ENCODE measurements around the gene GPR137.
"Not testable (repeated sequence)": the region's sequence is repeated elsewhere in the genome, so short reads cannot be mapped to it uniquely, and the experiment has no call there.

The GPR137 gene

DNA sequence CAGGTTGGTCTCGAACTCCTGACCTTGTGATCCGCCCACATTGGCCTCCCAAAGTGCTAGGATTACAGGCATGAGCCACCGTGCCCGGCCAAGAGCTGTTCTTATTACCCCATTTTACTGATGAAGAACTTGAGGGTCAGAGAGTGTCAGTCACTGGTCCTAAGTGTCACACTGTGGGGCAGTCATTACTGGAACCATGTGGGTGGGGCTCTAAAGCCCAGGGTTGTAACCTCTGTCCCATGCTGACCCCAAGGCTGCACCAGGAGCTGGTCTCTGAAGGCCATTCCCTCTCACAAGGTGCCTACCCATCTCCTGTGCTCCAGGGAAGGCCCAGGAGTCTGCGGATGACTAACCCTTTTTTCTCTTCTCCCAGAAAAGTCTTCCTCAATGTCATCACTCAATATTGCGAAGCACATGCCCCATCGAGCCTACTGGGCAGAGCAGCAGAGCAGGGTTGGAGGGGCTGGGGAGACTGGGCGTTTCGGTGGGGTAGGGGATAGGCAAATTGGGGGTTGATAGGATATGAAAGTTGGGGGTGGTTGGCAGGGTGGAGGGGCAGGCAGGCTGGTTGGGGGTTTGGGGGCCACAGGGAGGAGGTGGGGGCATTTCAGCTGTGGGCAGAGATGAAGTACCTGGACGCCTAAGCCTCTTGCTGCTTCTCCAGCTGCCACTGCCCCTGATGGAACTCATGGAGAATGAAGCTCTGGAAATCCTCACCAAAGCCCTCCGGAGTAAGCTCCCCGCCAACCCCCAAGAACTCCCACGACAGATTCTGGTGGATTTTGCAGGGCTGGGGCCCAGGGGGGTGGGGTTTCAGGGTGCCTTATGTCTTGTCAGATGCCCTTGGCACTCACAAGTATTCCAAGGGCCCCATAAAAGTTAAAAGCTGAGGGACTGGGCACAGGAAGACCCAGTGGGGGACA, 17.7 kb downstream of the GPR137 start:
- Histone ChIP-seq H3K27me3 (ENCODE audit: control insufficient read depth in 1 of 2, insufficient read depth in 2 of 2, low read length in 2 of 2) (peaks cover 16 to 21% of the 10 kb centered on the region in 2 donors), H3K27ac (ENCODE audit: low read depth, low read length) (no peak overlapping the region), H3K4me3 (ENCODE audit: low read depth in 1 of 2, low read length in 2 of 2) (peak overlapping the region in 1 of 2 donors; percentile 70)

GRCh38 chr11:64304032-64304315, 18.3 kb downstream of the GPR137 start:
- Histone ChIP-seq H3K36me3 (ENCODE audit: control insufficient read depth in 1 of 2, insufficient read depth in 2 of 2, low read length in 2 of 2) (peaks cover 0 to 12% of the 10 kb centered on the region in 2 donors), H3K4me1 (ENCODE audit: control insufficient read depth in 1 of 2, insufficient read depth in 2 of 2, low read length in 2 of 2) (peaks cover 33 to 46% of the 10 kb centered on the region in 2 donors), H3K27me3 (ENCODE audit: control insufficient read depth in 1 of 2, insufficient read depth in 2 of 2, low read length in 2 of 2) (peaks cover 15 to 20% of the 10 kb centered on the region in 2 donors), H3K27ac (ENCODE audit: low read depth, low read length) (peak overlapping the region; percentile 92), H3K4me3 (ENCODE audit: low read depth in 1 of 2, low read length in 2 of 2) (peak overlapping the region; percentile 70 to 82), H3K9ac (ENCODE audit: low read depth in 1 of 2, low read length in 2 of 2) (peak overlapping the region; percentile 83 to 86), H3K9me3 (ENCODE audit: control insufficient read depth in 1 of 2, low read length in 2 of 2) (no peaks in the 10 kb centered on the region)

More for the DNA sequence above, 17.7 kb downstream of the GPR137 start:
- Histone ChIP-seq H3K9ac (ENCODE audit: low read depth in 1 of 2, low read length in 2 of 2) (peak overlapping the region in 1 of 2 donors; percentile 86), H3K4me1 (ENCODE audit: control insufficient read depth in 1 of 2, insufficient read depth in 2 of 2, low read length in 2 of 2) (peaks cover 33 to 47% of the 10 kb centered on the region in 2 donors), H3K9me3 (ENCODE audit: control insufficient read depth in 1 of 2, low read length in 2 of 2) (no peaks in the 10 kb centered on the region), H3K36me3 (ENCODE audit: control insufficient read depth in 1 of 2, insufficient read depth in 2 of 2, low read length in 2 of 2) (peaks cover 0 to 12% of the 10 kb centered on the region in 2 donors)

GRCh38 chr11:64304316-64305072, 18.8 kb downstream of the GPR137 start:
- Histone ChIP-seq H3K9me3 (ENCODE audit: control insufficient read depth in 1 of 2, low read length in 2 of 2) (no peaks in the 10 kb centered on the region), H3K27me3 (ENCODE audit: control insufficient read depth in 1 of 2, insufficient read depth in 2 of 2, low read length in 2 of 2) (peaks cover 14% of the 10 kb centered on the region in 2 donors), H3K9ac (ENCODE audit: low read depth in 1 of 2, low read length in 2 of 2) (peak overlapping the region; percentile 83 to 86), H3K4me1 (ENCODE audit: control insufficient read depth in 1 of 2, insufficient read depth in 2 of 2, low read length in 2 of 2) (peaks cover 28 to 41% of the 10 kb centered on the region in 2 donors), H3K4me3 (ENCODE audit: low read depth in 1 of 2, low read length in 2 of 2) (peak overlapping the region; percentile 70 to 82), H3K36me3 (ENCODE audit: control insufficient read depth in 1 of 2, insufficient read depth in 2 of 2, low read length in 2 of 2) (peaks cover 0 to 12% of the 10 kb centered on the region in 2 donors), H3K27ac (ENCODE audit: low read depth, low read length) (peak overlapping the region; percentile 92)

- peaks cover 21 to 34% of the 10 kb centered on the region in 2 donors for H3K4me1 ChIP-seq (ENCODE audit: control insufficient read depth in 1 of 2, insufficient read depth in 2 of 2, low read length in 2 of 2)
- H3K4me3 ChIP-seq (ENCODE audit: low read depth in 1 of 2, low read length in 2 of 2), result peak within 1 kb of the TSS; percentile 75 to 83
- no peaks in the 10 kb centered on the region for H3K9me3 ChIP-seq (ENCODE audit: control insufficient read depth in 1 of 2, low read length in 2 of 2)
- peaks cover 7% of the 10 kb centered on the region in 2 donors for H3K27me3 ChIP-seq (ENCODE audit: control insufficient read depth in 1 of 2, insufficient read depth in 2 of 2, low read length in 2 of 2)
- H3K9ac ChIP-seq (ENCODE audit: low read depth in 1 of 2, low read length in 2 of 2), result peak within 1 kb of the TSS; percentile 83 to 99
- H3K36me3 ChIP-seq (ENCODE audit: control insufficient read depth in 1 of 2, insufficient read depth in 2 of 2, low read length in 2 of 2), result peaks cover 0 to 12% of the 10 kb centered on the region in 2 donors
- peak within 1 kb of the TSS; percentile 92 for H3K27ac ChIP-seq (ENCODE audit: low read depth, low read length)
Observed at GRCh38 chr11:64305075-64305690, 19.5 kb downstream of the GPR137 start, which contains the start of gene ESRRA. ESRRA (plus strand) TSS chr11:64305524; CDS start chr11:64307180, 1,656 bp downstream.

DNA sequence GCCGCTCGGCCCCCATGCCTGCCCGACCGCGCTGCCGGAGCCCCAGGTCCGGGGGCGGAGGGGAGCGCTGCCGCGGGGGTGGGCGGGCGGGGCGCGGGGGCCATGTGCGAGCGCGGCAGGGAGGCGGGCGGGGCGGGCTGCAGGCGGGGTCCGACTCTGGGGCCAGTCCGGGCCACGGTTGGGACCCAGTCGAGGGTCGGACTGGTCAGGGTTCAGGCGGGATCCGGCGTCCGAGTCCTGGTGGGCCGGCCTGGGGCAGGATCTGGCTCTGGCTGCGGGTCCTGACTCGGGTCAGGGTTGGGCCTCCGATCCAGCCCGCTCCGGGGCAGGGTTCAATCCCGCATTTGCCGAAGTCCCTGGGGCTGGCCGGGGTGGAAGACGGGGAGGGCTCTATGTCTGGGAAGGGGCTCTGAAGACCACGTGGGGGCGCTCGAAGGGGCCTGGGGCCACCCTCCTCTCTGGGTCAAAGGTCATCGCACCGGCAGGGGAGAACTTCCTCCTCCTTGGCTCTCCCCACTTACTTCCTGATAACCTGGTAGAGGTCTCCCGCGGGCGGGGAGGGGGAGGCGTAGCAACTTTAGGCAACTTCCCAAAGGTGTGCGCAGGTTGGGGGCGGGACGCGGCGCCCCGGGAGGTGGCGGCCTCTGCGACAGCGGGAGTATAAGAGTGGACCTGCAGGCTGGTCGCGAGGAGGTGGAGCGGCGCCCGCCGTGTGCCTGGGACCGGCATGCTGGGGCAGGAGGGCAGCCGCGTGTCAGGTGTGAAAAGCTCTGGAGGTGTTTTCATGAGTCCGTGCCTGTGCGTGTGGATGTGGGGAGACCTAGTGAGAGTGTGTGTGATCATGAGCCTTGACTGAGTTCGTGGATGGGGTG, 20.3 kb downstream of the GPR137 start:
- peak overlapping the region; percentile 91 for H3K27ac ChIP-seq (ENCODE audit: low read depth, low read length)

DNA sequence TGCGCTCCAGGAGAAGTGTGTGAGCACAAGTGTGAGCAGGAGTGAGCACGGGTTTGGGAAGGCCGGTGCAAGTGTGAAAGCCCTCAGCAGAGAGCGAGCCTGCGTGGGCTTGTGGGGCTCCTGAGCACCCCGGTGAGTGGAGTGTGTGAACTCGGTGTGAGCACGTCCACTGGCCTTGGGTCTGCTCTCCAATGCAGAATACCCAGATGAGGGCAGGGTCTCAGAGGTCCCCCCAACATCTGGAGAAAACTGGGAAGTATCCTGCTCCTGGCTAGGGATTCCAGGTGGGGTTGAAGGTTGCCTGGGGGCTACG, 20.9 kb downstream of the GPR137 start:
- Histone ChIP-seq H3K9ac (ENCODE audit: low read depth in 1 of 2, low read length in 2 of 2) (peak overlapping the region; percentile 80 to 99), H3K36me3 (ENCODE audit: control insufficient read depth in 1 of 2, insufficient read depth in 2 of 2, low read length in 2 of 2) (peaks cover 6 to 17% of the 10 kb centered on the region in 2 donors), H3K4me1 (ENCODE audit: control insufficient read depth in 1 of 2, insufficient read depth in 2 of 2, low read length in 2 of 2) (peaks cover 15 to 32% of the 10 kb centered on the region in 2 donors), H3K27ac (ENCODE audit: low read depth, low read length) (peak overlapping the region; percentile 91), H3K9me3 (ENCODE audit: control insufficient read depth in 1 of 2, low read length in 2 of 2) (no peaks in the 10 kb centered on the region), H3K27me3 (ENCODE audit: control insufficient read depth in 1 of 2, insufficient read depth in 2 of 2, low read length in 2 of 2) (no peaks in the 10 kb centered on the region), H3K4me3 (ENCODE audit: low read depth in 1 of 2, low read length in 2 of 2) (peak overlapping the region; percentile 75 to 83)

More for the DNA sequence above, 20.3 kb downstream of the GPR137 start:
- H3K4me3 ChIP-seq (ENCODE audit: low read depth in 1 of 2, low read length in 2 of 2), result peak overlapping the region; percentile 75 to 83
- H3K27me3 ChIP-seq (ENCODE audit: control insufficient read depth in 1 of 2, insufficient read depth in 2 of 2, low read length in 2 of 2), result no peaks in the 10 kb centered on the region
- H3K9ac ChIP-seq (ENCODE audit: low read depth in 1 of 2, low read length in 2 of 2), result peak overlapping the region; percentile 80 to 99
- no peaks in the 10 kb centered on the region for H3K9me3 ChIP-seq (ENCODE audit: control insufficient read depth in 1 of 2, low read length in 2 of 2)
- peaks cover 15 to 29% of the 10 kb centered on the region in 2 donors for H3K4me1 ChIP-seq (ENCODE audit: control insufficient read depth in 1 of 2, insufficient read depth in 2 of 2, low read length in 2 of 2)
- peaks cover 3 to 14% of the 10 kb centered on the region in 2 donors for H3K36me3 ChIP-seq (ENCODE audit: control insufficient read depth in 1 of 2, insufficient read depth in 2 of 2, low read length in 2 of 2)

- peaks cover 6 to 17% of the 10 kb centered on the region in 2 donors for H3K36me3 ChIP-seq (ENCODE audit: control insufficient read depth in 1 of 2, insufficient read depth in 2 of 2, low read length in 2 of 2)
- peak overlapping the region; percentile 75 to 83 for H3K4me3 ChIP-seq (ENCODE audit: low read depth in 1 of 2, low read length in 2 of 2)
- peak overlapping the region; percentile 91 for H3K27ac ChIP-seq (ENCODE audit: low read depth, low read length)
- H3K27me3 ChIP-seq (ENCODE audit: control insufficient read depth in 1 of 2, insufficient read depth in 2 of 2, low read length in 2 of 2), result no peaks in the 10 kb centered on the region
- no peaks in the 10 kb centered on the region for H3K9me3 ChIP-seq (ENCODE audit: control insufficient read depth in 1 of 2, low read length in 2 of 2)
- H3K4me1 ChIP-seq (ENCODE audit: control insufficient read depth in 1 of 2, insufficient read depth in 2 of 2, low read length in 2 of 2), result peaks cover 15 to 32% of the 10 kb centered on the region in 2 donors
- H3K9ac ChIP-seq (ENCODE audit: low read depth in 1 of 2, low read length in 2 of 2), result peak overlapping the region; percentile 80 to 99
Observed at GRCh38 chr11:64306876-64307622, 21.4 kb downstream of the GPR137 start.

- not testable (repeated sequence) for H3K27ac ChIP-seq (ENCODE audit: low read depth, low read length); H3K9me3 ChIP-seq (ENCODE audit: control insufficient read depth in 1 of 2, low read length in 2 of 2); H3K27me3 ChIP-seq (ENCODE audit: control insufficient read depth in 1 of 2, insufficient read depth in 2 of 2, low read length in 2 of 2)
- H3K4me3 ChIP-seq (ENCODE audit: low read depth in 1 of 2, low read length in 2 of 2), result peak overlapping the region; percentile 75 to 83
- H3K4me1 ChIP-seq (ENCODE audit: control insufficient read depth in 1 of 2, insufficient read depth in 2 of 2, low read length in 2 of 2), result peaks cover 19 to 34% of the 10 kb centered on the region in 2 donors
- peak overlapping the region; percentile 80 to 99 for H3K9ac ChIP-seq (ENCODE audit: low read depth in 1 of 2, low read length in 2 of 2)
- peaks cover 12 to 22% of the 10 kb centered on the region in 2 donors for H3K36me3 ChIP-seq (ENCODE audit: control insufficient read depth in 1 of 2, insufficient read depth in 2 of 2, low read length in 2 of 2)
Observed at GRCh38 chr11:64307795-64308194, 22.1 kb downstream of the GPR137 start.

DNA sequence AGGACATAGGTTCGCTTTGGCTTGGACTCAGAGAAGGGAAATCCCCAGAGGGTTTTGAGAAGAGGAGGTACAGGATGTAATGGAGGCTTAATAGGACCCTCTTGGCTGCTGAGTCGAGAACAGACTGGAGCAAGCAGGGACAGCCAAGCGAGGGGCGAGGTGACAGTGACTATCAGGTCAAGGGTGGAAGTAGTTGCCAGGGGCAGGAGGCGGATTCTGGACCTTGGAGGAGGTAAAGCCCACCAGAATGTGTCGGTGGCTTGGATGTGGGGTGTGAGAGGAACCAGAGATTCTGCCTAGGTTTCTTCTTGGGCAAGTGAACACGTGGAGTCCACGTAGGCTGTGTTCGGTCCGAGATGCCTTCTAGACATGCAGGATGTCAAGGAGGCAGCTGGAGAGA, 27.3 kb downstream of the GPR137 start:
- H3K9me3 ChIP-seq (ENCODE audit: control insufficient read depth in 1 of 2, low read length in 2 of 2), result no peaks in the 10 kb centered on the region

More for the DNA sequence above, 27.3 kb downstream of the GPR137 start:
- Histone ChIP-seq H3K9ac (ENCODE audit: low read depth in 1 of 2, low read length in 2 of 2) (peak overlapping the region in 1 of 2 donors; percentile 43), H3K27ac (ENCODE audit: low read depth, low read length) (no peak overlapping the region), H3K27me3 (ENCODE audit: control insufficient read depth in 1 of 2, insufficient read depth in 2 of 2, low read length in 2 of 2) (no peaks in the 10 kb centered on the region), H3K4me1 (ENCODE audit: control insufficient read depth in 1 of 2, insufficient read depth in 2 of 2, low read length in 2 of 2) (peaks cover 22 to 37% of the 10 kb centered on the region in 2 donors), H3K4me3 (ENCODE audit: low read depth in 1 of 2, low read length in 2 of 2) (no peak overlapping the region), H3K36me3 (ENCODE audit: control insufficient read depth in 1 of 2, insufficient read depth in 2 of 2, low read length in 2 of 2) (peaks cover 30 to 43% of the 10 kb centered on the region in 2 donors)
